GM18505 (cell line): ENCODE data around the gene SEC61A2.

Experiments used
- ATAC-seq: cut with Tn5 transposase; IDR thresholded peaks from one replicate; pipeline ENCODE4 v1.9.1; 2021; ENCODE audit not compliant: unreplicated experiment
- POLR2A ChIP-seq: IDR thresholded peaks from 4 replicates; pipeline ENCODE4 v1.6.1; 2011; ENCODE audit warnings: borderline replicate concordance; ENCODE audit not compliant: insufficient read depth, insufficient read length; ENCODE audit errors: extremely low read depth

The SEC61A2 gene

DNA sequence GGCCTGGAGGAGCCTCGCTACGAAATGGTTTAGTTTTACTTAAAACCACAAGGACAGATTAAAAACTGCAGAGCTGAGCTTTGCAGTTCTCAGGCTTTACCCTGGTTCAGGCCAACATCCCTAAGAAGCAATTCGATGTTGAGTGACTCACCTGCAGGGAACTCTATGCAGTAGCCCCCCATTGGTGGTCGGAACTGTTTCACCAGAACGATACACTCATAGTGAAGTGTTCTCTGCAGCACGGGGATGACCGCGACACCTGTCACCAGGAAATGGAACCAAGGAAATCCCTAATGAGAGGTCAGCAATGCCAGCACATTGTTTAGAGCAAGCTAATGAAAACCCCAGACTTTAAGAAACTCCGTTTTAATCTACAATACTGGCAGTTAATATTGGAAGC, 48.2 kb downstream of the SEC61A2 start:
- no peak for ATAC-seq
- TF ChIP-seq POLR2A: no peak

- no peak for TF ChIP-seq POLR2A
Observed at GRCh38 chr10:12179606-12180170, 50.2 kb downstream of the SEC61A2 start.

GRCh38 chr10:12180221-12180974, 50.9 kb downstream of the SEC61A2 start:
- no peak for ATAC-seq

More at GRCh38 chr10:12179606-12180170, 50.2 kb downstream of the SEC61A2 start:
- no peak for ATAC-seq

DNA sequence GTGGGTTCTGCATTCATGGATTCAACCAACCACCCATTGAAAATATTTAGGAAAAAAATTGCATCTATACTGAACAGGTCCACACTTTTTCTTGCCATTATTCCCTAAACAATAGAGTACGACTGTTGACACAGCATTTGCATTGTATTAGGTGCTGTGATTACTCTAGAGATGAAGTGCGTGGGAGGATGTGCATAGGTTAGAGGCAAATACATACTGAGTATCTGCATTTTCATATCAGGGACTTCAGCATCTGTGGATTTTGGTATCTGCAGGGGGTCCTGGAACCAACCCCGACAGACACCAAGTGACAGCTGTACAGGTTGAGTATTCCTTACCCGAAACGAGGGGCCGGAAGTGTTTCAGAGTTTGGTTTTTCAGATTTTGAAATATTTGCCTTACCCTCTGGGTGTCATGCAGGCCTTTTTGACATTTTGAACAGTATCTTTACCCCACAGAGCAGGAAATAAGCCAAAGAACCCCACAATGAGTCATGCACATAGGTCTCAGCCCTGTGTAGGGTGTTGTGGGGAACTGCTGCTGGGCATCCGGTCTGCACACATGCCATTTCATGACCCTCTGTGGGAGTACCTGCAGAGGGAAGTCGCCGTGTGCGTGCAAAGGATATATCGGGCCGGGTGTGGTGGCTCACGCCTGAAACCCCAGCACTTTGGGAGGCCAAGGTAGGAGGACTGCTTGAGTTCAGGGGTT, 51.7 kb downstream of the SEC61A2 start:
- TF ChIP-seq POLR2A: no peak
- peak; percentile 85 for ATAC-seq

More at GRCh38 chr10:12180221-12180974, 50.9 kb downstream of the SEC61A2 start:
- TF ChIP-seq POLR2A: no peak

- TF ChIP-seq POLR2A: no peak
- ATAC-seq: no peak
Observed at GRCh38 chr10:12184165-12184564, 54.7 kb downstream of the SEC61A2 start.

DNA sequence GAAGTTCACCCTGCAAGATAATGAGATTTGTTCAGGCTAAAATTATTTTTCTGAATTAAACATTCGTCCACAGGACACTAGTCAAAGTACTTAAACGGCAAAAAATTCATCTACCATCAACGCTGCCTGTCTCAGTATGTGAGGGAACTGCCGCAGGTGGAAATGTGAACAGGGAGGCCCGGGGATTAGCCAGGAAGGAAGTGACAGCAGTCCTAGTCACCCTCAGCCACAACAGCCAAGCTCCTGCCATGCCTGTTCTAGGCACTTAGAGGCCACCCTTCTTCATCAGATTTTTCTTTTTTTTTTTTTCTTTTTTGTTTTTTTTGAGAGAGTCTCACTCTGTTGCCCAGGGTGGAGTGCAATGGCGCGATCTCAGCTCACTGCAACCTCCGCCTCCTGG, 56.8 kb downstream of the SEC61A2 start:
- no peak for TF ChIP-seq POLR2A

GRCh38 chr10:12187321-12187905, 57.9 kb downstream of the SEC61A2 start:
- ATAC-seq: no peak
- TF ChIP-seq POLR2A: no peak

More for the DNA sequence above, 56.8 kb downstream of the SEC61A2 start:
- no peak for ATAC-seq

DNA sequence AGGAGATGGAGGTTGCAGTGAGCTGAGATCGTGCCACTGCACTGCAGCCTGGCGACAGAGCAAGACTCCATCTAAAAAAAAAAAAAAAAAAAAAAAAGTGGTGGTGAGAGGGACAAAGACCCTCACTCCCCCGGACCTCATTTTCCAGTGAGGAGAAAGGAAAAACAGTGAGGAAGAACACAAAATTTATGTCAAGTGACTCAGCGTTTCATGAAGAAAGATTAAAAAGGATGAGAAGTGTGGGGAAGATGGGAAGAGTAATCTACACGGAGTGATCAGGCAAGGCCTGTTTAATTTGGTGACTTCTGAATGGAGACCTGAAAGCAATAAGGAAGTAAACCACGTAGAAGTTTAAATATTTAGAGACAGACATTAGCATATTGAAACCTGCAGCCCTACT, 59.2 kb downstream of the SEC61A2 start:
- no peak for TF ChIP-seq POLR2A
- no peak for ATAC-seq

- no peak for ATAC-seq
- TF ChIP-seq POLR2A: no peak
Observed at GRCh38 chr10:12189426-12189825, 59.9 kb downstream of the SEC61A2 start.

DNA sequence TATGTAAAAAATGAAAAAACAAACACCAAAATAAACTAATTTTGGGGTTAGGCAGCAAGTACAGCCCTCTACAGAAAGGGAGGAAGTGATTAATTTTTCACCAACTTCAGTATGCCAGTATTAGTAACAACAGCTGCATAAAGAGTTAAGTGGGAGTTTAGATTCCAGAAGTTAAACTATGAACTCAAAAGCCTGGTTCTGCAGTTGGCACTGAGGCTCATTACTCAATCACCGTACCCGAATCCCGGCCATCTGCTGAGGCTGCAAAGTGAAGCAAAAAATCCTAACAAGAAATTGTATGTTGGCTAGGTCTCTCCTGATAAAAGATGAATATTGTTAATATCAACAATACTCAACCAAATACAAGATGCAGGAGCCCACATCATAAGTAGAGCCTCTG, 62.2 kb downstream of the SEC61A2 start:
- no peak for TF ChIP-seq POLR2A

DNA sequence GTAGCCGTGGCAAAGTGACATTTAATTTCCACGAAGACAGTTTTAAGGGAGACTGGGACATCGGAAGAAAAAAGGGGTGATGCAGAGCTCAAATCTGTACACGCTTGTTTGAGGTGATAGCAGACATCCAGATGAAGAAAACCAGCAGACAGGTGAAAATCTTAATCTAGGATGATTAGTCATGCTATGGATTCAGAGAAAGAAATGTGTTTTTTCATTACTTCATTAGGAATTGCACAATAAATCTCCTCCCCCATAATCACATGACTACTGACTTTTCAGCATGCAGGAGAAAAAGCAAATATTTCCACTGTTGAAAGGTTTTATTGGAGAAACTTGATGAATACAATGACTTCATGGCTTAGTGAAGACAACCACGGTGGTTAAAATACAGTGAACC, 63.7 kb downstream of the SEC61A2 start:
- no peak for TF ChIP-seq POLR2A
- ATAC-seq: no peak

More for the DNA sequence above, 62.2 kb downstream of the SEC61A2 start:
- ATAC-seq: no peak

DNA sequence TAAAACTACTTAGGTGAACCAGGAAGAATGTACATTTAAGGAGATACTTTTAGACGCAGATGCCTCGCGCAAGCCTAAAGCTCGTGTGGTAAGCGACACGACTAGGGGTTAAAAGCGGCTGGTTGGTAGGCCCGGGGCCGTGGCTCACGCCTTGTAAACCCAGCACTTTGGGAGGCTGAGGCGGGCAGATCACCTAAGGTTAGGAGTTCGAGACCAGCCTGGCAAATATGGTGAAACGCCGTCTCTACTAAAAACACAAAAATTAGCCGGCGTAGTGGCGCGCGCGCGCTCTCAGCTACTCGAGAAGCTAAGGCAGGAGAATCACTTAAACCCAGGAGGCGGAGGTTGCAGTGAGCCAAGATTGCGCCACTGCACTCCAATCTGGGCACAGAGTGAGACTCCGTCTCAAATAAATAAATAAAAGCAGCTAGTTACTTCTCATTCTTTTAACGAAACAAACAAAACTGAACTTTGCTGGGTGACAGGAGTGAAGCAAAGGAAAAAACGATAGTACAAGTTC, 65.3 kb downstream of the SEC61A2 start:
- no peak for TF ChIP-seq POLR2A
- no peak for ATAC-seq

- ATAC-seq: peak; percentile 5
- TF ChIP-seq POLR2A: no peak
Observed at GRCh38 chr10:12195281-12195602, 65.8 kb downstream of the SEC61A2 start.
